Neural cell (in vitro differentiated cells): ENCODE data around the gene SKI. TPM values are rescaled to one million over a fixed set of nuclear protein-coding genes. Genes with fewer than 3 reads are reported as not detected.

Experiments
- H2AFZ ChIP-seq: fragments of 200-600, 300-800 bp; sonication (generic), shearing (Covaris generic); 2 replicates; pipeline ENCODE4 v1.6.0; 2014; ENCODE audit warnings: low read depth, mild to moderate bottlenecking, antibody characterized with exemption, low read length, moderate library complexity
- H3F3A ChIP-seq: fragments of 200-600 bp; shearing (Covaris generic); 2 replicates; pipeline ENCODE4 v1.6.1; 2016; ENCODE audit warnings: mild to moderate bottlenecking, moderate library complexity, mixed read lengths, antibody characterized with exemption, low read length; ENCODE audit not compliant: insufficient read depth, poor library complexity, severe bottlenecking
- H3K27ac ChIP-seq: fragments of 200-600, 300-800 bp; sonication (generic), shearing (Covaris generic); 2 replicates; pipeline ENCODE4 v1.5.1; 2014; ENCODE audit warnings: mild to moderate bottlenecking, low read length, moderate library complexity
- H3K27me3 ChIP-seq: fragments of 300-800, 200-600 bp; sonication (generic), shearing (Covaris generic); 2 replicates; pipeline ENCODE4 v1.6.0; 2014; ENCODE audit warnings: mild to moderate bottlenecking, low read depth, low read length, moderate library complexity; ENCODE audit not compliant: insufficient read depth
- H3K36me3 ChIP-seq: fragments of 300-800, 200-600 bp; sonication (generic), shearing (Covaris generic); 2 replicates; pipeline ENCODE4 v1.5.1; 2014; ENCODE audit warnings: mild to moderate bottlenecking, antibody characterized with exemption, low read length, moderate library complexity; ENCODE audit not compliant: insufficient read depth
- H3K4me2 ChIP-seq: fragments of 300-800, 200-600 bp; sonication (generic), shearing (Covaris generic); 2 replicates; pipeline ENCODE4 v1.6.0; 2014; ENCODE audit warnings: mild to moderate bottlenecking, low read length
- H3K4me3 ChIP-seq: fragments of 300-800, 200-600 bp; sonication (generic), shearing (Covaris generic); 2 replicates; pipeline ENCODE4 v1.5.1; 2014; ENCODE audit warnings: mild to moderate bottlenecking, low read length, moderate library complexity
- H3K79me2 ChIP-seq: fragments of 200-600 bp; shearing (Covaris generic); replicated peaks from 2 replicates; pipeline ENCODE4 v1.6.0; 2014; ENCODE audit warnings: mild to moderate bottlenecking, low read length, moderate library complexity; ENCODE audit not compliant: insufficient read depth
- H3K9ac ChIP-seq: fragments of 300-800, 200-600 bp; sonication (generic), shearing (Covaris generic); 2 replicates; pipeline ENCODE4 v1.6.1; 2016; ENCODE audit warnings: mild to moderate bottlenecking, low read length, mixed read lengths
- H3K9me2 ChIP-seq: fragments of 200-600 bp; shearing (Covaris generic); 2 replicates; pipeline ENCODE4 v1.6.1; 2016; ENCODE audit warnings: mild to moderate bottlenecking, low read length, mixed read lengths; ENCODE audit not compliant: insufficient read depth
- H3K9me3 ChIP-seq: fragments of 200-600, 300-800 bp; sonication (generic), shearing (Covaris generic); 2 replicates; pipeline ENCODE4 v1.6.1; 2016; ENCODE audit warnings: mild to moderate bottlenecking, mixed run types, low read length, moderate library complexity, mixed read lengths
- H4K20me1 ChIP-seq: fragments of 200-600 bp; shearing (Covaris generic); 2 replicates; pipeline ENCODE4 v1.6.1; 2016; ENCODE audit warnings: mild to moderate bottlenecking, mixed run types; ENCODE audit not compliant: insufficient read depth
- CTCF ChIP-seq: fragments of 450-650 bp; IDR thresholded peaks from 2 replicates; pipeline ENCODE4 v1.5.1; 2014; ENCODE audit warnings: antibody characterized with exemption, mild to moderate bottlenecking, moderate library complexity; ENCODE audit not compliant: poor library complexity, severe bottlenecking
- EP300 ChIP-seq: fragments of 450-650 bp; conservative IDR thresholded peaks from 2 replicates; pipeline ENCODE4 v1.6.1; 2014; ENCODE audit warnings: antibody characterized with exemption, mild to moderate bottlenecking, moderate library complexity; ENCODE audit not compliant: poor library complexity, severe bottlenecking
- EZH2 ChIP-seq: fragments of 200-600, 300-800 bp; shearing (Covaris generic), sonication (generic); IDR thresholded peaks from 2 replicates; pipeline ENCODE4 v1.6.1; 2014; ENCODE audit warnings: antibody characterized with exemption, low read length, borderline replicate concordance, mild to moderate bottlenecking; ENCODE audit not compliant: insufficient read depth, poor library complexity, severe bottlenecking
- MXI1 ChIP-seq: fragments of 450-650 bp; conservative IDR thresholded peaks from 2 replicates; pipeline ENCODE4 v1.6.1; 2014; ENCODE audit warnings: antibody characterized with exemption, mild to moderate bottlenecking; ENCODE audit not compliant: poor library complexity, severe bottlenecking
- POLR2AphosphoS5 ChIP-seq: IDR thresholded peaks from 2 replicates; pipeline ENCODE4 v1.6.1; 2012
- RAD21 ChIP-seq: fragments of 450-650 bp; conservative IDR thresholded peaks from 2 replicates; pipeline ENCODE4 v1.6.1; 2014; ENCODE audit warnings: antibody characterized with exemption, mild to moderate bottlenecking, moderate library complexity
- SMC3 ChIP-seq: fragments of 450-650 bp; conservative IDR thresholded peaks from 2 replicates; pipeline ENCODE4 v1.6.1; 2014; ENCODE audit warnings: antibody characterized with exemption, mild to moderate bottlenecking, moderate library complexity; ENCODE audit not compliant: poor library complexity
- TAF1 ChIP-seq: IDR thresholded peaks from 2 replicates; pipeline ENCODE4 v1.6.1; 2012; ENCODE audit warnings: low read depth
- polyA plus RNA-seq: library from polyadenylated mRNA; depleted of rRNA; stranded (reverse); fragments of >200 nt; gene quantifications from 2 replicates; pipeline ENCODE4 v1.2.3, GENCODE V29; 2014
- TF ChIP-seq, protein P1 (sequence below): IDR thresholded peaks from 2 replicates; pipeline ENCODE4 v1.6.1; 2012; ENCODE audit warnings: borderline replicate concordance

SKI gene
- polyA plus RNA-seq, 1 donor from 2014 or later: 4.1 TPM

DNA sequence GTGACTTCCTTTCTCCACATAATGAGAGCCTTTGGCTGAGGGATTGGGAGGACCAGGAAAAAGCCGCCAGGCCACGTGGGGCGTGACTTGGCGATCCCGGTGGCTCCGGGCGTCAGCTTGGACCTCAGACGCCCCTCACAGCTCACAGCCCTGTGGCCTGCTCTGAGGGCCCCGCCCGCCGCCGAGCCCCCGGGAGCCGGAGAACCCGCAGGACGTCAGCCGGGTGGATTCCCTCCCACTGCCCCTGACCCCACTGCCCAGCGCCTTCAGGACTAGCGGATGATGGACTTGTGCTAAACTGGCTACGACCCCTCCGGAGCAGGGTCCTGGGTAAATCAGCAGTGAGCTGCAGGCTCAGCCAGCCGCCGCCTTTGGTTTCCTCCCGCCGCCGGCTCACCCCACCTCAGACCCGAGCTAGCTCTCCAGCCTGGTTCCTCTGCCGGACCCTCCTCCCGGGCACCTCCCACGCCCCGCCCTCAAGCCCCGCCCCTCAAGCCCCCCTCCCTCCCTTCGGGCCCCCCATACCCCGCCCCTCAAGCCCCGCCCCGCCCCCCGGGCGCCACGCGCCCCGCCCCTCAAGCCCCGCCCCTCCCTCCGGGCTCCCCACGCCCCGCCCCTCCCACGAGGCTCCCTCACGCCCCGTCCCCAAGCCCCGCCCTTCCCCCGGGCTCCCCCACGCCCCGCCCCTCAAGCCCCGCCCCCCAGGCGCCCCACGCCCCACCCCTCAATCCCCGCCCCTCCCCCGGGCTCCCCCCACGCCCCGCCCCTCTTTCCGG lies 23.5 kb upstream of the SKI start:
- Histone ChIP-seq H3K4me3 (peak overlapping the region; percentile 59), H4K20me1 (no peaks in the 10 kb centered on the region), H3K9me2 (no peaks in the 10 kb centered on the region), H3K4me2 (no peak overlapping the region), H3F3A (no peaks in the 10 kb centered on the region), H3K9ac (peak overlapping the region; percentile 47), H3K27me3 (no peaks in the 10 kb centered on the region), H3K79me2 (no peaks in the 10 kb centered on the region), H3K27ac (no peak overlapping the region), H3K9me3 (no peaks in the 10 kb centered on the region), H2AFZ (peak overlapping the region; percentile 8), H3K36me3 (no peaks in the 10 kb centered on the region)
- TF ChIP-seq SMC3 (no peak), MXI1 (no peak), RAD21 (no peak), EZH2 (no peak), CTCF (no peak), EP300 (no peak), POLR2AphosphoS5 (no peak)
- TF ChIP-seq, protein P1, sequence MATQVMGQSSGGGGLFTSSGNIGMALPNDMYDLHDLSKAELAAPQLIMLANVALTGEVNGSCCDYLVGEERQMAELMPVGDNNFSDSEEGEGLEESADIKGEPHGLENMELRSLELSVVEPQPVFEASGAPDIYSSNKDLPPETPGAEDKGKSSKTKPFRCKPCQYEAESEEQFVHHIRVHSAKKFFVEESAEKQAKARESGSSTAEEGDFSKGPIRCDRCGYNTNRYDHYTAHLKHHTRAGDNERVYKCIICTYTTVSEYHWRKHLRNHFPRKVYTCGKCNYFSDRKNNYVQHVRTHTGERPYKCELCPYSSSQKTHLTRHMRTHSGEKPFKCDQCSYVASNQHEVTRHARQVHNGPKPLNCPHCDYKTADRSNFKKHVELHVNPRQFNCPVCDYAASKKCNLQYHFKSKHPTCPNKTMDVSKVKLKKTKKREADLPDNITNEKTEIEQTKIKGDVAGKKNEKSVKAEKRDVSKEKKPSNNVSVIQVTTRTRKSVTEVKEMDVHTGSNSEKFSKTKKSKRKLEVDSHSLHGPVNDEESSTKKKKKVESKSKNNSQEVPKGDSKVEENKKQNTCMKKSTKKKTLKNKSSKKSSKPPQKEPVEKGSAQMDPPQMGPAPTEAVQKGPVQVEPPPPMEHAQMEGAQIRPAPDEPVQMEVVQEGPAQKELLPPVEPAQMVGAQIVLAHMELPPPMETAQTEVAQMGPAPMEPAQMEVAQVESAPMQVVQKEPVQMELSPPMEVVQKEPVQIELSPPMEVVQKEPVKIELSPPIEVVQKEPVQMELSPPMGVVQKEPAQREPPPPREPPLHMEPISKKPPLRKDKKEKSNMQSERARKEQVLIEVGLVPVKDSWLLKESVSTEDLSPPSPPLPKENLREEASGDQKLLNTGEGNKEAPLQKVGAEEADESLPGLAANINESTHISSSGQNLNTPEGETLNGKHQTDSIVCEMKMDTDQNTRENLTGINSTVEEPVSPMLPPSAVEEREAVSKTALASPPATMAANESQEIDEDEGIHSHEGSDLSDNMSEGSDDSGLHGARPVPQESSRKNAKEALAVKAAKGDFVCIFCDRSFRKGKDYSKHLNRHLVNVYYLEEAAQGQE: no peak

DNA sequence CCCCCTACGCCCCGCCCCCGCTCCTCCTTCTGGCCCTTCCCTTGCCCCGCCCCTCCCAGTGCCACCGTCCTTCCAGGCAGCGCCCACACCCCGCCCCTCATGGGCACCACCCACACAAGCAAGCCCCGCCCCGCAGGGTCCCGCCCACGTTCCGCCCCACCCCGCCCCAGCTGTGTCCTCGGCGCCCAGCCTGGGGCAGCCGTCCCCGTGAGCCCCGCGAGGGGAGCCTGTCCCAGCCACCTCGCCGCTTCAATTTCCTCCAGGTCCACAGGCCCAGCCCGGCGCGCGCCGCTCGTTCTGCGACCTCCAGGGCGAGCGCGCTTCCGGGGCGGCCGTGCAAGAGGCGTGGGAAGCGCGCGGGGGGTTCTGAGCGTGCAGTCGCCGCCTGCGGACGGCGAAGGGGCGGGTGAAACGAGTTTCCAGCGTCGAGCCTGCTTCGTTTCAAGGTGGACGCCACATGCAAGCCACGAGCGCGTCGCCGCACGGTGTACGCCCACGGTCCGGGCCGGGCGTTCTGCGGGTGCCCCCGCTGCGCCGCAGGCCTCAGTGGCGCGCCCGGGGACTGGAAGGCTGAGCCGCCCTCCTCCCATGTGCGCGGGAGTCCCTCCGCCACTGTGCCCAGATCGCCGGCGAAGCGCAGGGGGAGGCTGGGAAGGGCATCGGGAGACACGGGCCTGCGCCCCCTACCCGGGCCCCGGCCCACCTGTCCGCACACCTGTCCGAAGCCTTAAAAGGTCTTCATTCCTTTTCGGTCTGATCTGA lies 22.7 kb upstream of the SKI start:
- no peak overlapping the region for H3K27ac ChIP-seq
- no peak overlapping the region for H3K4me2 ChIP-seq
- no peaks in the 10 kb centered on the region for H3F3A ChIP-seq
- no peaks in the 10 kb centered on the region for H3K9me3 ChIP-seq
- H3K9me2 ChIP-seq: no peaks in the 10 kb centered on the region
- H3K79me2 ChIP-seq: no peaks in the 10 kb centered on the region
- TF ChIP-seq RAD21 (no peak), MXI1 (no peak), EP300 (no peak), SMC3 (no peak), EZH2 (no peak), TAF1 (no peak), CTCF (no peak), POLR2AphosphoS5 (no peak)
- TF ChIP-seq, protein P1: no peak
- H3K9ac ChIP-seq: no peak overlapping the region
- no peaks in the 10 kb centered on the region for H3K36me3 ChIP-seq
- no peaks in the 10 kb centered on the region for H4K20me1 ChIP-seq
- peak overlapping the region; percentile 48 for H3K4me3 ChIP-seq
- H3K27me3 ChIP-seq: no peaks in the 10 kb centered on the region
- no peak overlapping the region for H2AFZ ChIP-seq
